Gastroesophageal sphincter (tissue), 3 donors: ENCODE data around the gene OLR1.

Experiments
- POLR2A ChIP-seq, 2 donors: fragments of 450-650 bp; IDR thresholded peaks; one replicate each; pipeline ENCODE4 v1.6.1; 2017; ENCODE audit warnings: antibody characterized with exemption in 2 of 2, mild to moderate bottlenecking in 2 of 2, moderate library complexity in 1 of 2
- POLR2AphosphoS5 ChIP-seq: sonication (generic); formaldehyde crosslinking; IDR thresholded peaks from one replicate; pipeline ENCODE4 v1.6.1; 2017; ENCODE audit warnings: antibody characterized with exemption
- TF ChIP-seq, protein P1 (sequence below), 4 experiments: fragments of 200-600 bp in 2 of 4; fragments of 450-650 bp in 2 of 4; sonication (generic) in 1 of 4; IDR thresholded peaks; one replicate each; pipeline ENCODE4 v1.5.1; 2017 to 2019; ENCODE audit warnings: antibody characterized with exemption in 4 of 4, mild to moderate bottlenecking in 2 of 4, moderate library complexity in 2 of 4

DNA sequence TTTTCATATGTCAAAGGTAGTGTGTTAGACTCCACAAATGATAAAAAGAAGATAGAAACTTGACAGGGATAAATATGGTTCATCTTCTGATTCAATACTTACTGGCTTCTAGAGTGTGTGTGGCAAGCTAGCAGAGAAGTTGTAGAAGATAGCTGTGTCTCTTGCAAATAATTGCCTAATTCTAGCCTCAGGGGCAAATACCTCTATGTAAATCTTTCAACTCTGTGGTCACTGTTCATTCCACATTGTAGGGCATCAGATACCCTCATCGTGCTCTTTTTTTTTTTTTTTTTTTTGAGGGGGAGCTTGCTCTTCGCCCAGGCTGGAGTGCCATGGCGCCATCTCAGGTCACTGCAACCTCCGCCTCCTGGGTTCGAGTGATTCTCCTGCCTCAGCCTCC, 1.7 kb downstream of the OLR1 start:
- TF ChIP-seq POLR2AphosphoS5 = no peak
- TF ChIP-seq, protein P1, sequence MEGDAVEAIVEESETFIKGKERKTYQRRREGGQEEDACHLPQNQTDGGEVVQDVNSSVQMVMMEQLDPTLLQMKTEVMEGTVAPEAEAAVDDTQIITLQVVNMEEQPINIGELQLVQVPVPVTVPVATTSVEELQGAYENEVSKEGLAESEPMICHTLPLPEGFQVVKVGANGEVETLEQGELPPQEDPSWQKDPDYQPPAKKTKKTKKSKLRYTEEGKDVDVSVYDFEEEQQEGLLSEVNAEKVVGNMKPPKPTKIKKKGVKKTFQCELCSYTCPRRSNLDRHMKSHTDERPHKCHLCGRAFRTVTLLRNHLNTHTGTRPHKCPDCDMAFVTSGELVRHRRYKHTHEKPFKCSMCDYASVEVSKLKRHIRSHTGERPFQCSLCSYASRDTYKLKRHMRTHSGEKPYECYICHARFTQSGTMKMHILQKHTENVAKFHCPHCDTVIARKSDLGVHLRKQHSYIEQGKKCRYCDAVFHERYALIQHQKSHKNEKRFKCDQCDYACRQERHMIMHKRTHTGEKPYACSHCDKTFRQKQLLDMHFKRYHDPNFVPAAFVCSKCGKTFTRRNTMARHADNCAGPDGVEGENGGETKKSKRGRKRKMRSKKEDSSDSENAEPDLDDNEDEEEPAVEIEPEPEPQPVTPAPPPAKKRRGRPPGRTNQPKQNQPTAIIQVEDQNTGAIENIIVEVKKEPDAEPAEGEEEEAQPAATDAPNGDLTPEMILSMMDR (IDR thresholded peaks at IDR 0.05) = no peak
- no peak for TF ChIP-seq POLR2A (IDR thresholded peaks at IDR 0.05)
